Tibial nerve (tissue), 4 donors: ENCODE measurements around the gene FAM227B.

Source experiments
- CTCF ChIP-seq, 5 experiments: fragments of 200-600 bp in 3 of 5; fragments of 450-650 bp in 2 of 5; sonication (generic) in 3 of 5; IDR thresholded peaks; one replicate each; pipeline ENCODE4 v1.5.1; 2016 to 2019; ENCODE audit warnings: antibody characterized with exemption in 5 of 5, mild to moderate bottlenecking in 3 of 5, moderate library complexity in 2 of 5
- EP300 ChIP-seq, 2 donors: sonication (generic); formaldehyde crosslinking; IDR thresholded peaks; one replicate each; pipeline ENCODE4 v1.6.1; 2017; ENCODE audit warnings: antibody characterized with exemption in 2 of 2, mild to moderate bottlenecking in 1 of 2
- POLR2A ChIP-seq, 2 donors: fragments of 450-650 bp; IDR thresholded peaks; one replicate each; pipeline ENCODE4 v1.6.1; 2017; ENCODE audit warnings: antibody characterized with exemption in 2 of 2, mild to moderate bottlenecking in 2 of 2, moderate library complexity in 2 of 2

- no peak for TF ChIP-seq POLR2A (IDR thresholded peaks at IDR 0.05)
- no peak for TF ChIP-seq CTCF (IDR thresholded peaks at IDR 0.05)
- TF ChIP-seq EP300 (IDR thresholded peaks at IDR 0.05): no peak
These were observed 207.8 kb downstream of the FAM227B start for GRCh38 chr15:49412797-49413196.
